GM18526 (cell line): ENCODE data around the gene MYO1E.

ENCODE experiments used
- POLR2A ChIP-seq: IDR thresholded peaks from 3 replicates; pipeline ENCODE4 v1.6.1; 2011; ENCODE audit not compliant: insufficient read length; ENCODE audit errors: extremely low read depth

The MYO1E gene

DNA sequence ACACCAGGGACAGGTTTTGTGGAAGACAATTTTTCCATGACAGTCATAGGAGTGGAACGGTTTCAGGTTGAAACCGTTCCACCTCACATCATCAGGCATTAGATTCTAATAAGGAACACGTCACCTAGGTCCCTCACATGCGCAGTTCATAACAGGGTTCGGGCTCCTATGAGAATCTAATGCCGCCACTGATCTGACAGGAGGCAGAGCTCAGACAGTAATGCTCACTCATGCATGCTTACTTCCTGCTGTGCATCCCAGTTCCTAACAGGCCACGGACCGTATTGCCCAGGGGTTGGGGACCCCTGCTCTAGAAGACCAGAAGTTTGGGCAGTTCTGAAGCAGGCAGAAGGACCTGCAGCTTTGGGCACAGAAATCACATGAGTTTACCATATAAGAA lies 61.5 kb downstream of the MYO1E start:
- no peak for TF ChIP-seq POLR2A

DNA sequence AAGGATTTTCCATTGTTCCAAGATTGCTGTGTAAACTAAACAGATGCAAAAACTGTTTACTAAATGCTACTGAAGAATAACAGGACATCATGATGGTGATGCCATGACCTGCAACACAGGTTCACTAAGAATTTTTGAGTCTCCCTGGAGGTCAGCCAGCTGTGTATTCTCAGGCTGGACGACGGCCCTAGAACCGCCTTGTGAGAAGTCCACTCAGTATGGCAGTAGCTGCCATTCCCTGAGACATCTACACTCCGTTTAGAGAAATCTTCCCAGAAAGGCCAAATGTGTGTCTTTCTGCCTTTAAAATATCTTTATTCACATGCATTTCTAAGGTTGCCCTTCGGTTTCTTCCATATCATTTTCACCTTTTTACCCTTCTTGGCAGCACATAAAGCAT lies 63.3 kb downstream of the MYO1E start:
- no peak for TF ChIP-seq POLR2A

DNA sequence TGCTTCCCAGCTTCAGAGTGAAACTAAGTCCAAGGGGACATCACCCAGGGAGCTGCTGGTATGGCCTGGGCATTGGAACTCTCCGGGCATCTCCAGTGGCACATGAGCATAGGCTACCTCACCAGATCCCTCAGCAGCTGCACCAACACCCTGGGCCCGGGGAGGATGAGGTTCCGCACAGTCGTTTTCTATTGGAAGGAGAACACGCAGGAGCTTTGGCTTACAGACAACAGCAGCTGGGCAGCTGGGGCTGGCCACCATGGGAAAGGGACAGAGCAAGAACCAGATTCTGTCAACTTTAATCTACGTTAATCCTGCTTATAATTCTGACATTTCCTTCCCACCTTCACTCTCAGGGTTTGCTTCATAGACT lies 65.5 kb downstream of the MYO1E start:
- TF ChIP-seq POLR2A: no peak

DNA sequence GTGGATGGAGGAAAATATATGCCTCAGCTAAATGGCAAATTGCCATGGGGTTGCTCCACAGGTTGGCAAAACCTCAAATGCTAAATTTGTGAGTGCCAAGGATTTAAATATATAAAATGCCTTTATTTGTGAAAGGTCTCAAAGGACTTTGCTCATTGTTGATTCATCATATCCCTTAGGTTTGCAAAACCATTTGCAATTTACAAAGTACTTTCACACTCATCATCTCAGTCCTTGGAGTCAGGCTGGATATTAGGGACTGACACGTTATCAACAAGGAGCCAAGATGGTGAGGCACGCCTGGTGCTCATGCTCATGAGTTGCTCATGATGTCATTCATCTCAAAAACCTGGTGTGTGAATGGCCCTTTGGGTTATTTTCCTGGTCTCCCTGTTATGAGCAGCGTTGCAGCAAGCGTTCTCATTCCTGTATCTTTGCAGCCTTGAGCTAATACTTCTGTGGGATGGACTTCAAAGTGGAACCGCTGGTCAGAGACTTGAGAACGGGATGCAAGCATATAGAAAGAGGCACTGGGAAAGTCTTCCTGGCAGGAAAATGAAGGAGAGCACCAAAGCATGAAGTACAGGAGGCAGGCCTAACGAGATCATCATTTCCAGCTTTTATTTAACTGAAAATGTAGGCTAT lies 66.0 kb downstream of the MYO1E start:
- TF ChIP-seq POLR2A: no peak

DNA sequence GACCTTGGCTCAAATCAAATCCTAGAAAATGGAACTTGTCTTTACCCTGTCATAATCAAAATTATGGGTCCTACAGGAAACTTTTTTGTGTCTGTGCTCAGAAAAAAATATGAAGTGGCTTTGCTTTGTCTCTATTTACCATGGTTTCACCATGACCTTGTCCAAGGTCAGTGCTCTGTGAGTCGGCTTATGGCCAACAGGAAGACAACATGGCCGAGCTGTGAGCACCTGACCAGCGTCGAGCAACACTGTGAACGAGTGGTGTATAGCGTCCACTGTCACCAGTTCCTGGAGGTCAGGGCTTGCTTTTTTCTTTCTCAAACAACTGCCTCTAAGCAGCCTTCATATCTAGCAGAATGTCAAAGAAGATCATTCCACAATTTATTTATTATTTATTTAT lies 67.9 kb downstream of the MYO1E start:
- TF ChIP-seq POLR2A: no peak

DNA sequence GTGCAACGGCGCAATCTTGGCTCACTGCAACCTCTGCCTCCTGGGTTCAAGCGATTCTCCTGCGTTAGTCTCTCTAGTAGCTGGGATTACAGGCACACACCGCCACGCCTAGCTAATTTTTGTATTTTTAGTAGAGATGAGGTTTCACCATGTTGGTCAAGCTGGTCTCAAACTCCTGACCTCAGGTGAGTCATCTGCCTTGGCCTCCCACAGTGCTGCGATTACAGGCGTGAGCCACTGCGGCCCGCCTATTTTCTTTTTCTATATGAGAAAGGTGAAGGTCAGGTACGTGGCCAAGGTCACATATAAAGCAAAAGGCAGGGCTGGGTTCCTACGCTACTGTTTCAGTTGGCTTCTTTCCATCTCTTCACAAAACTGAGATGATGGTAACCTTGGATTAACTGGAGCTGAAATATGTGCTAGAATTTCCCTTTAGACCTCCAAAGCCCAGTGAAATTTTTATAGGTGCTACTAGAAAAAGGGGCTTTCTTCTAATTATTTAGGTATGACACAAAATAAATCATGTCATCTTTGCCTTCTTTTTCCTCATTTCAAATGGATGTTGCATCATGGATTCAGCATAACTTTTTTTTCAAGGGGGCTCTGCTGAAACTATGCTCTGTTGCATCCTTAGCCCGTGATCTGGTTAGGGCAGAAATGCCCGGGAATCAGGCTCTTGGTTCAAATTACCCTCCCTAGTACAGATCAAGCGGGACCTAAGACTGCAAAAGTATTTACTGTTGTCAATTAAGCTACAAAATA lies 68.5 kb downstream of the MYO1E start:
- TF ChIP-seq POLR2A: no peak

DNA sequence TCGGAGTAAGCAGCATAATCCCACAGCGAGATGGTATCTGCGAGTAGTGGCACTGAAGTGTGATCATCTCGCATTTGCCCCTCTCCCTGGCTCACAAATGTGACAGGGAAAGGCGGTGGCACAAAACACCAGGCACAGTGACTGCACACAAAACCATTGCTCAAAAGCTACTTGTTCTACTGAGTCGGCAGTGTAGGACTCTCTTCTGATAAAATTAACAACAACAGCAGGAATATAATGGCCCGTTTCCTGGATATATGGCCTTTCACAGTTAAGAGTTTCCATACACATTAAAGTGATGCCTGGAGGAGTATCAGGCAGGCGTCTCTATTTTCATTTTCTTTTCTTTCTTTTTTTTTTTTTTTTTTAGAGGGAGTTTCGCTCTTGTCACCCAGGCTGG lies 69.0 kb downstream of the MYO1E start:
- no peak for TF ChIP-seq POLR2A

DNA sequence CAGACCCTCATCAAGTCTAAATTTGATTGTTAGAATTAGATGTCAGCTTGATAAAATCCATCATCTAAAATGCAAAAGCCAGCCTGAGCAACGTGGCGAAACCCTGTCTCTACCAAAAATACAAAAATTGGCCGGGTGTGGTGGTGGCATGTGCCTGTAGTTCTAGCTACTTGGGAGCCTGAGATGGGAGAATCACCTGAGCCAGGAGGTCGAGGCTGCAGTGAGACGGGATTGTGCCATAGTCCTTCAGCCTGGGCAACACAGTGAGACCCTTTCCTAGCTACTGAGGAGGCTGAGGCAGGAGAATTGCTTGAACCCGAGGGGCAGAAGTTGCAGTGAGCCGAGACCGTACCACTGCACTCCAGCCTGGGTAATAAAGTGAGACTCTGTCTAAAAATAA lies 69.5 kb downstream of the MYO1E start:
- no peak for TF ChIP-seq POLR2A

DNA sequence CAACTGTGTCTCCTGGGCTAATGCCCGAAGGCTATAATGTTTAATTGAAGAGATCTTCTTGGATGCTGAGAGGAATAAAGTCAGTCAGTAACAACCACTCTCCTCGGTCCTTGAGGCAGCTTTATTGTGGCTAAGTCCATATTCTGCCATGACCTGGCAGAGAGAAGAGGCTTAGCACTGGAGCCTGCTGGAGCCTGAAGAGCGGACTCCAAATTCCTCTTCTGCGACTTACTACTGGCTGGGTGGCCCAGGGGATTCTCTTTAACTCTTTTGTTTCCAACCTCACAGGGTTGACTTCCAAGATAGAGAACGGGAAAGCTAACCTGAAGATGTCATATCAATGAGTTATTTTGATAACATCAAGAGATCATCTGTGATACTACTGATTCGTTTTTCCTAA lies 71.1 kb downstream of the MYO1E start:
- no peak for TF ChIP-seq POLR2A

DNA sequence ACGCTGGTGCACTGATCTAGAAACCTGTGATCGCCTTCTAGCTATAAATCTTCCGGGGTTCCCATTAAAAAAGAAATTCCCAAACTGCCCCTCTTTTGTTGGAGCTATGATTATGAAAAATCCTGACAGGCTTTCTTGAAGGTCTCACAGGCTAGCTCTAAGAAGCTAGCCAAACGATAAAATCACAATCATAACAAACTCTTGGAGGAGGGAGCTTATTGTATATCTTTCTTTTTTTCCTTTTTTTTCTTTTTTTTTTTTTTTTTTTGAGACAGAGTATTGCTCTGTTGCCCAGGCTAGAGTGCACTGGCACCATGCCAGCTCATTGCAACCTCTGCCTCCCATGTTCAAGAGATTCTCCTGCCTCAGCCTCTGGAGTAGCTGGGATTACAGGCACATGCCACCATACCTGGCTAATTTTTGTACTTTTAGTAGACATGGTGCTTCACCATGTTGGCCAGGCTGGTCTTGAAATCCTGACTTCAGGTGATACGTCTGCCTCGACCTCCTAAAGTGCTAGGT lies 72.0 kb downstream of the MYO1E start:
- no peak for TF ChIP-seq POLR2A

DNA sequence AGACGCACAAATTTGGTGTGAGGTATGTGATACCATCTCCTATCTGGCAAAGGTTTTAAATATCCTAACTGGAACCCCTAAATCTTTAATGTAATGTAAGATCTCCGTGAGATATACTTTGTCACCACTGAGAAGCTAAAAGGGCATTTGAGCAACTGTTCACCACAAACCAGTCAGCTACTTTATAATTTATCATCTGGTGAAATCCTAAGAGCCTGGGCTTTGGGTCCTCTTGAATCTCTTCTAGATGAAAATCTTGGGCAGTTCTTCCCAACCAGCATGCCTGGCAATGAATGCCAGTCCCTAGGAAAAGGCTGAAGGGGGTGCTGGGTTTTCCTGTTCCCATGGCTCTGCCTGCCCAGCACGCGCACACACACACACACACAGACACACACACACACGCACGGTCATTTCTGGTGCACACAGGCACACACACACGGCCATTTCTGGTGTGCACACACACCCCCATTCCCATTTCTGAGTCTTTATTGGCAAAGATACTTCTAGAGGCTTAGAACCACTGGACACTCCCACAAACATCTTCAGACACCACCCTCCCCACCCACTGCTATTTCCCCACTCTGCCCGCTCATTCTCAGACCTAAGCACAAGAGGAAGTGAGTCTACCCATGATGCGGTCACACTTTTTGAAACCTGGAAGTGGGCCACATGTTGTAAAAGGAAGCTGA lies 72.6 kb downstream of the MYO1E start:
- TF ChIP-seq POLR2A: no peak

DNA sequence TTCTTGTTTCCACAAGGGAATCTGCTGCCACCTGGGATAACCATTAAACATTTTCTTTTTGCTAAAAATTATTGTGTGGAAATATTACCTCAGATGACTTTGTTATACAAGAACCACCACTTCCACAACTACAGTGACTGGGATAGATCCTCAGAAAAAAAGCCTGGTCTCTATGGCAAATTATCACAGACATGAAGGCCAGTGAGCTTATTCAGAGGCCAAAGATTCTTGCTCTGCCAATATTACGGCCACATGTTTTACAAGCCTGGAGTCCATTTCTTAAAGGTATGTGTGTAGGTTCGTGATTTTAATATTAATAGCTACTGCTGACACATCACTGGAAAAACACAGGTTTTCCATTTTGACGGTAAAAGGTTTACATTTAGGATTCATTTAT lies 73.8 kb downstream of the MYO1E start:
- no peak for TF ChIP-seq POLR2A

DNA sequence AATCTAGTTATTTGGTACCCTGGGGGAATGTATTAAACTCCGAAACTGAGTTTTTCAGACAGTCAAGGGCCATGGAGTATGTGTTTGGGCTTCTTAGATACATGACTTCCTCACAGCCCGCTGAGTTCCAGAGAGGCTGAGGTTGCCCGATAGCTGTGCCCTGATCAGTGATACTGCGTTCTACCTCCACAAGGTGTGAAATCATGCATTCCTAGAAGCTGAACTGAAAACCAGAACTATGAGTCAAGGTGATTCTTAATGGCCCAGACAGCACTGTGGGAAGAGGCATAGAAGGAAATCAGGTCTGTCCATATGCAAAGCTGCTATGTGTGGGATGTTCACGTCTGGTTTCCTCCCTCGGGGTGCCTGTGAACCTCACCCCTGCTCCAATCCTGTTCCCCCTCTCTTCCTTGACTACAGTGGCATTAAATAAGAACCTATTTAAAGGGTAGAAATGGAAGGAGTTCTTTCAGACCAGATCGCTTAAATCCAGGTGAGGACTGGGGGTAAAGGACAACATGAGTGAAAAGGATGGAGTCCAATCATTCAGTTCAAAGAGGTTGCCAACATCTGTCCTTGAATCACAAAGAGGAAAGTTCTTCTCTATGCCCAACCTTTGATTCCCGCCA lies 74.3 kb downstream of the MYO1E start:
- no peak for TF ChIP-seq POLR2A

DNA sequence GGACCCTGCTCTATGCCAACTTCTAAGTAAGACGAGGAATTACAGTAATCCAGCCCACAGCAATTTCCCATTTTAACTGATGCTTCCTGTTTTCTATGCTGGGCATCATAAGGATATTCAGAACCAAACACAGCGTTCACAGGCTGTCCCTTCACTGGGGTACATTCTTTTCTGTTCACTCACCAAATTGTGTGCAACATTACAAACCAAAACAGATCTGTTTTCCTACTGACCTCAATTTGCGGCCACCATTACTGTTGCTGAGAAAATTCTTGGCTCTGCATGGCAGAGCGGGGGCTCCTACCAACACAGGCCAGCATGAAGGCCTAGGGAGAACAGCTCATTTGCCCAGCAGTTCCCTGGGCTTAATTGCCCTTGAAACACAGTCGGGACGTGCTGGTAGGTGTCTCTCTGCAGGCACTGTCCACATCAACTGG lies 76.5 kb downstream of the MYO1E start:
- no peak for TF ChIP-seq POLR2A

DNA sequence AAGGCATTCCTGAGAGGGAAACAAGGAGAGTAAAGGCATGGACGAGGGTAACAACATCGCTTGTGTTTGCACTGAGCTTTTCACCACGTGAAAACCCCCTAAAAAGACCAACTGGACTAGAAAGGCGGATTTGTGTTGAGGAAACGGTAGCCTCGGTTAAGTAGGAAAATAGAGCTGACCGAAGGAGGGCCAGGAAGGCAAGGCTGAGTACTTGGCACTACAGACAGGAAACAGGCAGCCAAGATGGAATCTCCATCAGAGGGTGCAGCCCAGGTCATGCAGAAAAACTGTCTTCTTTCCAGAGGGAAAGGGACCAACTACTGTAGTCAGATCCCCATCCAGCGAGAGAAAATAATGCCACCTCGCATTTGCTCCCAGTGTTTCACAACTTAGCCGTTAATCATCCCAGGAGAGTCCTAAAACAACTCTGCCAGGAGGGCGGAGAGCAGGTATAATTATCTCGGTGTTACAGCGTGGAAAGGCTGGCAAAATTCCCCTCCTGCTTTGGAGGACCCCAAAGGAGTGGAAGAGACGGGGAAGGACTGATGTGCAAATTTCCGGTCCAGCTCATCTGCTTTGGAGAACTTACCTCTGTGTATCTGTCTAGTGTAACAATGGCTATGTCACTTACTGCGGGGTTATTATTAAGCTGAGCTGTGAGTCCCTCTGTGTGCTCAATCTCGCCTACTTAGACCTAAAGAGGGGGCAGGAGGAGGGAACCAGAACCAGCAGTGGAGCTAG lies 77.2 kb downstream of the MYO1E start:
- TF ChIP-seq POLR2A: no peak
